H1 (cell line): ENCODE data around the gene CITED4. TPM values are rescaled to one million over a fixed set of nuclear protein-coding genes. Genes with fewer than 3 reads are reported as not detected.

Experiments used
- BRCA1 ChIP-seq: IDR thresholded peaks from 2 replicates; pipeline ENCODE4 v1.6.1; 2012; ENCODE audit warnings: low read depth, low read length, improper control_type of control experiment
- CEBPB ChIP-seq: IDR thresholded peaks from 2 replicates; pipeline ENCODE4 v1.6.1; 2012; ENCODE audit warnings: low read depth, low read length
- EGR1 ChIP-seq: IDR thresholded peaks from 2 replicates; pipeline ENCODE4 v1.6.1; 2011; ENCODE audit warnings: low read depth, low read length, borderline replicate concordance
- RAD21 ChIP-seq, 2 experiments: IDR thresholded peaks in 1 of 2; conservative IDR thresholded peaks in 1 of 2; 2 replicates each; pipeline ENCODE4 v1.6.1; 2011; ENCODE audit warnings: low read depth in 2 of 2, low read length in 2 of 2, improper control_type of control experiment in 1 of 2, inconsistent platforms in 1 of 2, mild to moderate bottlenecking in 1 of 2, moderate library complexity in 1 of 2
- RBBP5 ChIP-seq: IDR thresholded peaks from 2 replicates; pipeline ENCODE4 v1.7.1; 2012; ENCODE audit warnings: low read depth, mild to moderate bottlenecking, inconsistent platforms, low read length, moderate library complexity, borderline replicate concordance
- ZNF274 ChIP-seq: IDR thresholded peaks from 2 replicates; pipeline ENCODE4 v1.7.0; 2012; ENCODE audit warnings: low read length, borderline replicate concordance; ENCODE audit errors: extremely low read depth
- polyA plus RNA-seq, 7 experiments: library from polyadenylated mRNA; depleted of rRNA in 3 of 7; stranded (reverse) in 5 of 7; unstranded in 2 of 7; fragments of >200 nt in 5 of 7; fragments of 200-250 nt in 2 of 7; gene quantifications; 1 replicate in 5 of 7; 2 replicates in 1 of 7; 4 replicates in 1 of 7; pipeline versions ENCODE4 v1.2.1 to v1.2.3, GENCODE V29; 2011 to 2013; ENCODE audit warnings: missing spikeins in 2 of 7, mixed read lengths in 2 of 7
- total RNA-seq: library from RNA; stranded (reverse); fragmentation: NEBNext Ultra II Directional; extraction: Animal tissue kit (Norgen Biotek cat#: 25700); gene quantifications from 2 replicates; pipeline ENCODE4 v1.2.1, GENCODE V29; 2021
- TF ChIP-seq, protein P1 (sequence below): IDR thresholded peaks from 2 replicates; pipeline ENCODE4 v1.6.1; 2012; ENCODE audit warnings: inconsistent platforms

Gene CITED4
- total and polyA plus RNA-seq, 2 of the 8 experiments (the other 6 are each of a cell fraction or from before 2014, with no cell fraction given): 5.4 to 16.3 TPM

DNA sequence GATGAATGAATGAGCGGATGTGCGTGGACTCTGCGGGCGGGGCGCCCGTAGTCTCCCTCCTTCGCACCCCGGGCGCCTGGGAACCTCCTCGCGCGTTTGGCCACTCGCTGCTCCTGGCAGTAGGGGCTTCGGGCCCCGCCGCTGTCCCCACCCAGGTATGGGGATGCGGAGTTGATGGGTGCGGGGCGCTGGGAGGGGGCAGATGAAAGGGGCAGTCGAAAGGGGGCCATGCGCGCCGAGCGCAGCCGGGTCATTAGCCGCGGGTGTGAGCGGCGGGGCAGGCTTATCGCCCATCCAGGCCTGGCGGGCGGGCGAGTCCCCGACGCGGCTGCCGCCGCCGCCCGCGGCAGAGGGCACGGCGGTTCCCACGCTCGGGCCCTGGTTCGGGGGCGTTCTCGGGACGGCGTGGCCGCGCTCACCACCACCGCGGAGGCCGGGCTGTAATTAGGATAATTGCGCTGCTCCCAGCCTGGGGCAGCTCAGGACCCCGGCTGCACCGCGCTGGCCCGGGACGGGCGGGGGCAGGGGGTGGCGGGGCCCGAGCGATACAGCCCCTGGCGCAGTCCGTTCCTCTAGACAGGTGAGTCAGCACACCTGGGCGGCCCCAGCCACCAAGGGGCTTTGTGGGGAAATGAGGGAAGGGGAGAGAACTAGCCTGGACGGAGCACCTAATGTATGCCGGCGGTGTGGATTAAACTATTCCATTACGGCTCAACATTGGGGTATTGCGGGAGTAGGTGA, 22.1 kb upstream of the CITED4 start (continued):
- TF ChIP-seq, protein P1, sequence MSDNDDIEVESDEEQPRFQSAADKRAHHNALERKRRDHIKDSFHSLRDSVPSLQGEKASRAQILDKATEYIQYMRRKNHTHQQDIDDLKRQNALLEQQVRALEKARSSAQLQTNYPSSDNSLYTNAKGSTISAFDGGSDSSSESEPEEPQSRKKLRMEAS: no peak
- TF ChIP-seq BRCA1 (no peak), ZNF274 (no peak), EGR1 (no peak), RAD21 (IDR thresholded peaks at IDR 0.05 in 1 of 2, conservative IDR thresholded peaks at IDR 0.05 in 1 of 2; ENCODE audit: low read depth in 2 of 2, low read length in 2 of 2) (no peak), CEBPB (no peak), RBBP5 (no peak)
